ENCODE measurements around the gene IFNGR1. TPM values are rescaled to one million over a fixed set of nuclear protein-coding genes. Genes with fewer than 3 reads are reported as not detected.

IFNGR1 gene
- total and polyA plus RNA-seq, 12 donors, result 55.8 to 132 (median 78.7) TPM

- DNase-seq, result no peak
- Histone ChIP-seq H3K4me1 (peaks cover 5 to 98% (median 37%) of the 10 kb centered on the region in 9 donors), H3K9me3 (peaks cover 0 to 8% (median 0%) of the 10 kb centered on the region in 11 donors), H3K4me3 (no peak overlapping the region), H3K27ac (peak overlapping the region in 7 of 10 donors; percentile 19 to 84 (median 34)), H3K27me3 (no peaks in the 10 kb centered on the region), H3K36me3 (no peaks in the 10 kb centered on the region)
- 66 to 76% methylated on average over 5 of the region's 5 CpGs for WGBS, 2 donors
- peak in 1 of 8 donors; percentile 25 for ATAC-seq
- intact Hi-C loops (cut with DNase I), result no loop called here
- no peak for TF ChIP-seq CTCF (IDR thresholded peaks at IDR 0.05)
Measured at GRCh38 chr6:137236581-137237355, 17.6 kb upstream of the IFNGR1 start.

- Histone ChIP-seq H3K9me3 (peaks cover 0 to 8% (median 0%) of the 10 kb centered on the region in 11 donors), H3K27me3 (no peaks in the 10 kb centered on the region), H3K4me3 (no peak overlapping the region), H3K4me1 (peaks cover 5 to 98% (median 37%) of the 10 kb centered on the region in 9 donors), H3K36me3 (no peaks in the 10 kb centered on the region), H3K27ac (peak overlapping the region in 1 of 10 donors; percentile 36)
- ATAC-seq (no peak), DNase-seq (no peak)
- WGBS, 2 donors, result 96 to 100% methylated on average over 1 of the region's 1 CpG
- intact Hi-C loops (cut with DNase I), result no loop called here
- TF ChIP-seq CTCF (IDR thresholded peaks at IDR 0.05), result no peak
Measured at GRCh38 chr6:137235686-137236085, 16.5 kb upstream of the IFNGR1 start.

GRCh38 chr6:137233911-137234863 is 15.0 kb upstream of the IFNGR1 start:
- H3K9me3 ChIP-seq, result peaks cover 0 to 8% (median 0%) of the 10 kb centered on the region in 11 donors
- WGBS, 2 donors, result 43 to 57% methylated on average over 7 of the region's 7 CpGs
- DNase-seq, result peak; percentile 22 to 73
- peak overlapping the region; percentile 11 to 82 (median 74) for H3K27ac ChIP-seq
- no peaks in the 10 kb centered on the region for H3K36me3 ChIP-seq
- intact Hi-C loops (cut with DNase I), result no loop called here
- ATAC-seq, result peak; percentile 35 to 88 (median 76)
- TF ChIP-seq CTCF (IDR thresholded peaks at IDR 0.05), result no peak
- peak overlapping the region in 1 of 10 donors; percentile 2 for H3K4me3 ChIP-seq
- no peaks in the 10 kb centered on the region for H3K27me3 ChIP-seq
- H3K4me1 ChIP-seq, result peaks cover 5 to 98% (median 39%) of the 10 kb centered on the region in 9 donors

GRCh38 chr6:137231895-137232294 is 12.7 kb upstream of the IFNGR1 start:
- ATAC-seq (no peak), DNase-seq (no peak)
- Histone ChIP-seq H3K36me3 (no peaks in the 10 kb centered on the region), H3K4me3 (no peak overlapping the region), H3K27me3 (no peaks in the 10 kb centered on the region), H3K27ac (peak overlapping the region in 1 of 10 donors; percentile 78), H3K4me1 (peaks cover 8 to 98% (median 60%) of the 10 kb centered on the region in 9 donors), H3K9me3 (no peaks in the 10 kb centered on the region)
- whole genome bisulfite sequencing, 2 donors, result 83 to 87% methylated on average over 4 of the region's 4 CpGs
- intact Hi-C loops (cut with DNase I), result no loop called here
- no peak for TF ChIP-seq CTCF (IDR thresholded peaks at IDR 0.05)
